Mesendoderm (in vitro differentiated cells): ENCODE results near the gene POLR2C.

Source experiments
- DNase-seq: peaks from one replicate; pipeline ENCODE4 v3.0.0; 2013
- H2AK5ac ChIP-seq: 2 replicates; pipeline ENCODE4 v1.6.1; 2013; ENCODE audit warnings: low read length, inconsistent platforms
- H2BK120ac ChIP-seq: 2 replicates; pipeline ENCODE4 v1.6.1; 2013; ENCODE audit warnings: low read depth, mild to moderate bottlenecking, low read length, moderate library complexity, mixed read lengths
- H2BK15ac ChIP-seq: replicated peaks from 2 replicates; pipeline ENCODE4 v1.6.1; 2013; ENCODE audit warnings: low read depth, mild to moderate bottlenecking, moderate library complexity
- H2BK5ac ChIP-seq: 2 replicates; pipeline ENCODE4 v1.6.1; 2013; ENCODE audit warnings: low read length, inconsistent platforms
- H3K18ac ChIP-seq: 2 replicates; pipeline ENCODE4 v1.6.1; 2013; ENCODE audit warnings: mild to moderate bottlenecking, low read length, mixed read lengths
- H3K23ac ChIP-seq: one replicate; pipeline ENCODE4 v1.6.1; 2013; ENCODE audit warnings: low read length
- H3K27ac ChIP-seq: 2 replicates; pipeline ENCODE4 v1.5.1; 2013; ENCODE audit warnings: low read depth, mild to moderate bottlenecking, inconsistent platforms, low read length, moderate library complexity
- H3K27me3 ChIP-seq: 2 replicates; pipeline ENCODE4 v1.6.1; 2013; ENCODE audit warnings: low read length, control low read depth, mild to moderate bottlenecking, inconsistent platforms; ENCODE audit not compliant: insufficient read depth, poor library complexity
- H3K36me3 ChIP-seq: 2 replicates; pipeline ENCODE4 v1.6.1; 2013; ENCODE audit warnings: low read length, inconsistent platforms; ENCODE audit not compliant: control insufficient read depth, insufficient read depth
- H3K4ac ChIP-seq: one replicate; pipeline ENCODE4 v1.6.1; 2013; ENCODE audit warnings: low read depth, mild to moderate bottlenecking, low read length, moderate library complexity
- H3K4me1 ChIP-seq: 2 replicates; pipeline ENCODE4 v1.6.1; 2013; ENCODE audit warnings: low read depth, low read length, inconsistent platforms; ENCODE audit not compliant: control insufficient read depth
- H3K4me2 ChIP-seq: 2 replicates; pipeline ENCODE4 v1.6.1; 2013; ENCODE audit warnings: low read length
- H3K4me3 ChIP-seq: 2 replicates; pipeline ENCODE4 v1.5.1; 2013; ENCODE audit warnings: mild to moderate bottlenecking, low read length
- H3K56ac ChIP-seq: one replicate; pipeline ENCODE4 v1.6.1; 2013; ENCODE audit warnings: low read length
- H3K79me1 ChIP-seq: 2 replicates; pipeline ENCODE4 v1.6.1; 2013; ENCODE audit warnings: low read length, inconsistent platforms
- H3K79me2 ChIP-seq: 2 replicates; pipeline ENCODE4 v1.6.1; 2013; ENCODE audit warnings: mild to moderate bottlenecking, low read length; ENCODE audit not compliant: control insufficient read depth, insufficient read depth
- H3K9ac ChIP-seq: 2 replicates; pipeline ENCODE4 v1.6.1; 2013; ENCODE audit warnings: low read length, inconsistent platforms
- H4K5ac ChIP-seq: one replicate; pipeline ENCODE4 v1.6.1; 2013; ENCODE audit warnings: low read length
- H4K8ac ChIP-seq: one replicate; pipeline ENCODE4 v1.6.1; 2013; ENCODE audit warnings: low read depth, mild to moderate bottlenecking, control low read depth, low read length, moderate library complexity
- WGBS: extraction: QIAGEN DNeasy Blood & Tissue Kit; methylation state at CpG from one replicate; pipeline ENCODE4 v1.1.7; 2013; ENCODE audit warnings: low lambda C conversion rate, missing lambda C conversion rate; ENCODE audit not compliant: insufficient coverage; ENCODE audit errors: extremely low coverage; 5-methylcytosine and 5-hydroxymethylcytosine counted together

POLR2C gene

GRCh38 chr16:57510016-57510871 lies 47.8 kb downstream of the POLR2C start:
- H2AK5ac ChIP-seq = no peak overlapping the region
- peak overlapping the region; percentile 0 for H3K56ac ChIP-seq
- no CpG with 5 or more reads among the region's 10 CpGs for WGBS
- peak; percentile 92 for DNase-seq
- no peaks in the 10 kb centered on the region for H3K36me3 ChIP-seq
- H3K79me1 ChIP-seq = no peaks in the 10 kb centered on the region
- no peak overlapping the region for H3K4me2 ChIP-seq
- no peak overlapping the region for H4K8ac ChIP-seq
- no peak overlapping the region for H3K23ac ChIP-seq
- no peak overlapping the region for H3K4ac ChIP-seq
- no peaks in the 10 kb centered on the region for H3K27me3 ChIP-seq
- H3K4me3 ChIP-seq = no peak overlapping the region
- H2BK5ac ChIP-seq = no peak overlapping the region
- no peak overlapping the region for H2BK15ac ChIP-seq
- no peak overlapping the region for H4K5ac ChIP-seq
- H3K18ac ChIP-seq = no peak overlapping the region
- peak overlapping the region; percentile 5 for H2BK120ac ChIP-seq
- no peak overlapping the region for H3K9ac ChIP-seq
- H3K27ac ChIP-seq = peak overlapping the region; percentile 26
- no peaks in the 10 kb centered on the region for H3K4me1 ChIP-seq
- no peaks in the 10 kb centered on the region for H3K79me2 ChIP-seq

DNA sequence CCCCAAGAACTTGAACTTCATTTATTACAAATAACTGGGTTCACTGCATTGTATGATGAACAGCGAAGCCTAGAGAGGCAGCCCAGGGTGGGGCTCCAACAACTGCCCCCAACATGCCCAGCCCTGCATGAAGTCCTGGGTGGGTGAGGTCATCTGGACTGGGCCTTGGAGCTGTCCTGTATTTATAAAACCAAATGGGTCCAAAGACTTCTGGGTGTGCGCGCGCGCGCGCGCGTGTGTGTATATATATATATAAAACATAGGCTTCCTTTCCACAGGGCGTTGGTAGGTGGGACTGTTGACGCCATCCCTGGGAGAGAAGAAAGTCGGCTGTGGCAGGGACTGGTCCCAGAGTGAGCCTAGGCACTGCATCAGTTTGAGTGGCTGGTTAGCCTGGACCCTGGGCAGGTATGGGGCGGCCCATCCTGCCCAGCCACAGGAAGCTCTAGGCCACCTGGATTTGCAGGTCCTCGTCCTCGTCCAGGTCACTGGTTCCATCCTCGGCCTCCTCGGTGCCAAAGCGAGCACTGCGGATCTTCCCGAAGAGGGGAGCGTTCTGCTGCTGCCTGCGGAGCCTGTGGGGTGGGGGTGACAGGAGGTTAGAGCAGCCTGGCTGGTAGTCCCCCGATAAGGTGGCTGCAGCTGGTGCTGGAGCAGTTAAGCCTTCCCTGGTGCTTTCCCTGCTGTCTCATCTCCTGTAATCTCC lies 50.0 kb downstream of the POLR2C start:
- no peak for DNase-seq
- no peak overlapping the region for H3K23ac ChIP-seq
- no peaks in the 10 kb centered on the region for H3K4me1 ChIP-seq
- H3K27me3 ChIP-seq = no peaks in the 10 kb centered on the region
- no peak overlapping the region for H3K4me3 ChIP-seq
- no peak overlapping the region for H3K4me2 ChIP-seq
- H3K36me3 ChIP-seq = no peaks in the 10 kb centered on the region
- H3K79me2 ChIP-seq = no peaks in the 10 kb centered on the region
- H2BK15ac ChIP-seq = no peak overlapping the region
- no peaks in the 10 kb centered on the region for H3K79me1 ChIP-seq
- H2AK5ac ChIP-seq = no peak overlapping the region
- H4K5ac ChIP-seq = no peak overlapping the region
- H3K18ac ChIP-seq = no peak overlapping the region
- no peak overlapping the region for H2BK120ac ChIP-seq
- H3K56ac ChIP-seq = no peak overlapping the region
- no peak overlapping the region for H3K4ac ChIP-seq
- H3K9ac ChIP-seq = no peak overlapping the region
- no peak overlapping the region for H4K8ac ChIP-seq
- no CpG with 5 or more reads among the region's 23 CpGs for WGBS
- no peak overlapping the region for H3K27ac ChIP-seq
- H2BK5ac ChIP-seq = no peak overlapping the region

DNA sequence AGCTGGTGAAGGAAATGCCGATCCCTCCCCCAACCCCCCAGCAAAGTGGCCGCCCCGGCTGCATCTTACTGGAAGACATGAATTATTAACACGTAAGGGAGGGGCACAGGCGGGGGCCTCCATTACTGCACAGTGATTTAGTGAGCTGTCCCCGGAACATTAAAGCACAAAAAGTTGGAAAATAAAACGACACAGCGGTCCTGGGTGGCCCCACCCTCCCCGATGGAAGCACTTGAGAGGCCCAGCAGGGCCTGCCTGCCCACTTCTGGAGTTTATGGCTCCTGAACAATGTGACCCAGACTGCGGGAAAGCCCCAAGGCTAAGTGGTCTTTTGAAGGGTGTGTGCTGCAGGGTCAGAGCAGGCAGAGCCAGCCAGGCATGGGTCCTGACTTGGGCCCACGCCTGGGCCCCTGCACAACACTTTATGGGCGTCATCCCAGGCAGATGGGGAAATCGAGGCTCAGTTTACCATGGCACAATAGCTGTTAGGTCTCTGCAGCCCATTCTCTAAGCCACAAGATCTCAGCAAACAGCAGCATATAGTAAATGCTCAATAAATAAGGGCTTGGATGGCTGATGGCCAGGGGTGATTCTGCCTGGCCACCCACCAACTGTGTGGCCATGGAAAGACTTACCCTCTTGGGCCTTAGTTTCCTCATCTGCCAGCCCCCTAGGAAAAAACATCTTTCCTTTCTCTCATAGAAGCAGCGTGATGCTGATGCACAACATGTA lies 51.1 kb downstream of the POLR2C start:
- Histone ChIP-seq H3K23ac (no peak overlapping the region), H4K5ac (no peak overlapping the region), H3K79me1 (no peaks in the 10 kb centered on the region), H3K9ac (no peak overlapping the region), H3K4me3 (no peak overlapping the region), H2BK15ac (no peak overlapping the region), H3K4me2 (no peak overlapping the region), H3K27ac (no peak overlapping the region), H3K4ac (no peak overlapping the region), H3K36me3 (no peaks in the 10 kb centered on the region), H3K27me3 (no peaks in the 10 kb centered on the region), H3K4me1 (no peaks in the 10 kb centered on the region), H3K18ac (no peak overlapping the region), H2BK120ac (no peak overlapping the region), H2AK5ac (no peak overlapping the region), H3K56ac (no peak overlapping the region), H4K8ac (no peak overlapping the region), H2BK5ac (no peak overlapping the region), H3K79me2 (no peaks in the 10 kb centered on the region)
- no peak for DNase-seq
- no CpG with 5 or more reads among the region's 14 CpGs for WGBS

GRCh38 chr16:57514371-57514770 lies 51.9 kb downstream of the POLR2C start:
- Histone ChIP-seq H3K27ac (no peak overlapping the region), H2AK5ac (no peak overlapping the region), H3K79me1 (no peaks in the 10 kb centered on the region), H4K5ac (no peak overlapping the region), H3K18ac (no peak overlapping the region), H2BK5ac (no peak overlapping the region), H3K4me3 (no peak overlapping the region), H3K36me3 (no peaks in the 10 kb centered on the region), H2BK120ac (no peak overlapping the region), H3K4me2 (no peak overlapping the region), H3K27me3 (no peaks in the 10 kb centered on the region), H3K9ac (no peak overlapping the region), H3K4me1 (no peaks in the 10 kb centered on the region), H3K56ac (no peak overlapping the region), H3K79me2 (no peaks in the 10 kb centered on the region), H4K8ac (no peak overlapping the region), H2BK15ac (no peak overlapping the region), H3K23ac (no peak overlapping the region), H3K4ac (no peak overlapping the region)
- DNase-seq = no peak
- no CpG with 5 or more reads among the region's 4 CpGs for WGBS

DNA sequence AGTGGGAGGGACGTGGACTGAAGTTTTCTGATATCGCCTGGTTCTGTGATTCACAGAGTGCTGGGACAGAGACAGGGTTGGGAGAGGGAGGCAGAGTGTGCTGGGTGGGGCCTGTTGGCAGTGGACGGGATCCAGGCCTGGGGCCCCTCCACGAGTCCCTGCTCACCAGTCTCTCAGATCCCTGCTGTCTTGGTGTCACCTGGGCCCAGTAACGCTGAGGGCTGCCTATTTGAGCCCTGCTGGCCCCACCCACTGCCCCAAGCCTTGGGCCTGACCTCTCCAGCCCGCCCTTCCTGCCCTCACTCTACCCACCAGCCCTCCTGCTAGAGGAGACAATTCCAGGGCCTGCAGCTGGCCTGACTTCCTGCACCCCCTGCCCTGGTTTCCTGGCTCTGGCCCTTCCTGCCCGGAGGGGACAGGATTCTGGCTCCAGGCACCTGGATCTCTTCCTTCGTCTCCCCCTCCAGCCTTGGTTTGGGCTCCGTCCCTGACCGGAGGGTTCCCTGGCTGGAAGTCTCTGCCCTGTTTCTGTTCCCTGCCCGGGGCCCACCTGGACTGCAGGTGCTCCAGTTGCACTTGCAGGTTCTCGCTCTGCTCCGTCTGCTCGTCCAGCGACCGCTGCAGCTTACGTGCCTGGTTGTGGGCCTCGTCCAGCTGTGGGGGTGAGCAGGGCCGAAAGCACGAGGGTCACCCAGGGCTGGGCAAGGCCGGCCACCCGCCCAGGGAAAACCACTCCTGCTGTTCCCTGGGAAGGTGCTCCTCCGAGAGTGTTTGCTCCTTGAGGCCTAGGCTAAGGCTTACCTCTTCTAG lies 52.5 kb downstream of the POLR2C start:
- Histone ChIP-seq H3K27ac (peak overlapping the region; percentile 3), H3K23ac (no peak overlapping the region), H3K9ac (peak overlapping the region; percentile 21), H3K4me2 (no peak overlapping the region), H2BK15ac (no peak overlapping the region), H3K36me3 (no peaks in the 10 kb centered on the region), H4K5ac (no peak overlapping the region), H3K4me1 (no peaks in the 10 kb centered on the region), H3K4me3 (no peak overlapping the region), H2BK5ac (no peak overlapping the region), H3K4ac (no peak overlapping the region), H3K56ac (peak overlapping the region; percentile 47), H2BK120ac (no peak overlapping the region), H3K79me1 (no peaks in the 10 kb centered on the region), H4K8ac (no peak overlapping the region), H3K27me3 (no peaks in the 10 kb centered on the region), H3K18ac (no peak overlapping the region), H3K79me2 (no peaks in the 10 kb centered on the region), H2AK5ac (no peak overlapping the region)
- peak; percentile 55 for DNase-seq
- WGBS = no CpG with 5 or more reads among the region's 23 CpGs
